ENCODE data around the gene TMEM259.

The TMEM259 gene

GRCh38 chr19:1020868-1021425 is at the start of gene TMEM259:
Gene TMEM259 (minus strand): TSS chr19:1021123. CDS start chr19:1020996, 127 bp downstream.
- DNase-seq (ENCODE audit: low read depth in 2 of 2): peak; percentile 93 to 97

DNA sequence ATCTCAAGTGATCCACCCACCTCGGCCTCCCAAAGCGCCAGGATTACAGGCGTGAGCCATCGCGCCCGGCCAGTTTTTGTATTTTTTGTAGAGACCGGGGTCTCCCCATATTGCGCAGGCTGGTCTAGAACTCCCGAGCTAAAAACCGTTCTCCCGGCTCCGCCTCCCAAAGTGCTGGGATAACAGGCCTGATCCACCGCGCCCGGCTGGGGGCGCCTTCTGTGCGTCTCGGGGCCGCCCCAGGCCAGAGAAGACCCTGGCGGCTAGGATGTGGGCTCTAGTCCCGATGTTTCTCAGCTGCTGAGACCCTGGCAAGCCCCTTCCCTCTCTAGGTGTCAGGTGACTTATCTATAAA is 49.6 kb upstream of the TMEM259 start:
- DNase-seq (ENCODE audit: low read depth in 2 of 2): no peak

DNA sequence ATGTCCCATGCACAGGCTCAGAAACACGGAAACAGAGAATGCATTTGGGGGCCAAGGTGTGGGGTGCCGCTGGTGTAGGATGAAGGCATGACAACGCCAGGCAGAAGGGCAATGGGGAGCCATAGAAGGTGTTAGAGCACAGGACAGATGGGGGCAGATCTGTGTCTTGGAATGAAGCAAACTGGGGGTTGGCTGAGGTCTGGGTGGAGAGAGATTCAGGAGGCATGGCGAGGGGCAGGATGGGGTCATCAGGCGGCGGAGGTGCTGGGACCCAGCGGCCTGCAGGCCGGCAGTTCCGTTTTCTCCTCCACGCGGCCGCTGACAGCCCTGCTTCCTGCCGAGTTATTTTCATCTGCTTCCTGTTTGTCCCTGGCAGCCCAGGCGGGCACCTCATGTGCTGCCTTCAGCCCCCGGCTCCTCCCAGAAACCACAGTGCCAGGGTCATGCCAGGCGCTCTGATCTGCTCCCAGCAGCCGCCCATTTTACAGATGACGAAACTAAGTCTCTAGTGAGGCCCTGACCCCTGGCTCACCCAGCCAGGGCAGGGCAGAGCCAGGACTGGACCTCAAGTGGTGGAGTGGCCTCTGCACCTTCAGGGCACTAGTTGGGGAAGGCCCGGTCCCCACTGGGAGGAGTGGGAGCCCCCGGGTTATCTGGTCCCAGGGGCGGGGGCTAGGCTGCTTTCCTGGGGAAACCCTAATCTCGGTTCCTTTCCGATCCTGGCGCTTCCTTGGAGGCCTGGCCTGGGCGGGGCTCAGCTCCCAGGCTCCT is 48.3 kb upstream of the TMEM259 start:
- DNase-seq (ENCODE audit: low read depth in 2 of 2): peak in 1 of 2 donors; percentile 48

GRCh38 chr19:1068009-1069001 is 47.4 kb upstream of the TMEM259 start:
- no peak for DNase-seq (ENCODE audit: low read depth in 2 of 2)

GRCh38 chr19:1067341-1067957 is 46.5 kb upstream of the TMEM259 start:
- DNase-seq (ENCODE audit: low read depth in 2 of 2): no peak

DNA sequence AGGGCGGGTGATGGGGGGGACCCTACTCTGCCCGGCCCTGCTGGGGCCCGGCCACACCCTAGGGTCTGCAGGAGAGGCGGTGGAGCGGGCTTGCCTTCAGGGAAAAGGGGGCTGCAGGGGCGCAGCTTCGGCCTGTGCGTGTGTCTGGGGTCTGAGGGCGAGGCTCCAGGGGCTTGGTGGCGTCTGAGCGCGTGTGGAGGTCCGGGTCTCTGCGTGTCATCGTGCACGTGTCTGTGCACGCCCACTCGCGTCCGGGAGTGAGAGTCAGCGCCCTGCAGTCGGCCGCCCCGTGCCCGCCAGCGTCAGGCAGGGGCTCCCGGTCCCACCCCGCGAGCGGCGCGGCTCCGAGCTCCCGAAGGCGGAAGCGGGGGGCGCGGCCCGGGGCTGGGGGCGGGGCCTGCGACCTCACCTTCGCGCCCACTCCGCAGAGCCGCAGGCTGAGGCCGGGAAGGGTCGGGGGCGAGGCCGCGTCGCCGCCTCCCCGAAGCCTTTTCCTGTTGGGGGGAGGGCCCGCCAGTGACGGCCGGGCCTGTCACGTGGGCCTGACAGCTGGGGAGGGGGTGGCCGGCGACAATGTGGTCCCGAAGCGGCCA is 45.9 kb upstream of the TMEM259 start, which contains the start of gene ARHGAP45:
TSS of gene ARHGAP45 (plus strand) at position 420 of the 593 bp plus-strand sequence. CDS start 239 bp downstream, outside the sequence.
- peak; percentile 58 for DNase-seq (ENCODE audit: low read depth in 2 of 2)

GRCh38 chr19:1066251-1066747 is 45.4 kb upstream of the TMEM259 start:
- no peak for DNase-seq (ENCODE audit: low read depth in 2 of 2)

GRCh38 chr19:1065606-1066109 is 44.7 kb upstream of the TMEM259 start:
- no peak for DNase-seq (ENCODE audit: low read depth in 2 of 2)

DNA sequence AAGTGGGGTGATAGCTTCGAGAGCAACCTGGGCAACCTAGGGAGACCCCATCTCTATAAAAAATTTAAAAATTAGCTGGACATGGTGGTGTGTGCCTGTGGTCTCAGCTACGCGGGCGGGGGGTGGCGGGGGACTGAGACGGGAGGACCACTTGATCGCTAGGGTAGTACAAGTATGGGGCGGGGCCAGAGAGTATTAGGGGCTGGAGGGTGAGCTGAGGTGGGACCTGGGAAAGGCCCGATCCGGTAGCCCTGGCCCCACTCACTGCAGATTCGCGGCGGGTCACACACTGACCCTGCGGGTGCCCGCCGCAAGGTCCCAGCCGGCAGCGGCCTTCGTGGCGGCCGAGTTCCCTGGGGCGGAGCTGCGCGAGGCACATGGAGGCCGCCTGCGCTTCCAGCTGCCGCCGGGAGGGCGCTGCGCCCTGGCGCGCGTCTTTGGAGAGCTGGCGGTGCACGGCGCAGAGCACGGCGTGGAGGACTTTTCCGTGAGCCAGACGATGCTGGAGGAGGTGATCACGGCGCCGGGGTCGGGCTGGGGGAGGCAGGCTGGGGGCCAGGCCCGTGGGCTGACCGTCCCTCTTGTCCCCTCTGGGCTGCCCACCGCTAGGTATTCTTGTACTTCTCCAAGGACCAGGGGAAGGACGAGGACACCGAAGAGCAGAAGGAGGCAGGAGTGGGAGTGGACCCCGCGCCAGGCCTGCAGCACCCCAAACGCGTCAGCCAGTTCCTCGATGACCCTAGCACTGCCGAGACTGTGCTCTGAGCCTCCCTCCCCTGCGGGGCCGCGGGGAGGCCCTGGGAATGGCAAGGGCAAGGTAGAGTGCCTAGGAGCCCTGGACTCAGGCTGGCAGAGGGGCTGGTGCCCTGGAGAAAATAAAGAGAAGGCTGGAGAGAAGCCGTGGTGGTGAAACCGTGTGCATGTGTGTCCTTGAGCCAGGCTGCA is 44.0 kb upstream of the TMEM259 start:
- DNase-seq (ENCODE audit: low read depth in 2 of 2): peak; percentile 42 to 49

DNA sequence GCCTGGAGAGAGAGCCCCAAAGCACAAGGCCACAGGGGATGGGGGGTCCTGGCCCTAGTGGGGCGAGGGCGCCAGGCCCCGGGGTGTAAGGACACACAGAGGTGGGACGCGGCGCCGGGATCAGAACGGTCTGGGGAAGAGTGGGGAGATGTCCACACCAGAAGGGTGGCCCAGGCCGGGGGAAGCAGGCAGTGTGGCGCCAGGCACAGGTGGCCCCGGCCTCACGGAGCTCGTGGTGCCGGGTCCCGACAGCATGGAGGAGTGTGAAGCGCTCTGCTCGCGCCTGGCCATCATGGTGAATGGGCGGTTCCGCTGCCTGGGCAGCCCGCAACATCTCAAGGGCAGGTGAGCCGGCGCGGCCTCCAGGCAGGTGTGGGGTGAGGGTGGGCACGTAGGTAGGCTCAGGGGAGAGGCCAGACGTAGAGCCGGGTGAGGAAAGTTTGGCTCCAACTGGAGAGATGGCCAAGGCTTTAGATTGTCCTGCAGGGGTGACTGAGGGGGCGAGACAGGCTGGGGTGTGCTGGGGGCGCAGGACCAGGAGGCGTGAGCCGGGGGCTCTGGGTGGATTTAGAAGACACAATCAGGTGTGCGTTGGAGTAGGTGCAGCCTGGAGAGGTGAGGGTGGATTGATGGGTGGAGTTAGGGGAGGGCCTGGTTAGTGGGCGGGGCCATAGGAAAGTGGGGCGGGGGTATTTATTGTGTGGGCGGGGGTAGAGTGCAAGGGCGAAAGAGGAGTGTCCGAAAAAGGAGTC is 43.2 kb upstream of the TMEM259 start:
- DNase-seq (ENCODE audit: low read depth in 2 of 2): no peak

- DNase-seq (ENCODE audit: low read depth in 2 of 2): no peak
Measured at GRCh38 chr19:1063030-1063908, 42.3 kb upstream of the TMEM259 start.

GRCh38 chr19:1062387-1063029 is 41.6 kb upstream of the TMEM259 start:
- no peak for DNase-seq (ENCODE audit: low read depth in 2 of 2)

DNA sequence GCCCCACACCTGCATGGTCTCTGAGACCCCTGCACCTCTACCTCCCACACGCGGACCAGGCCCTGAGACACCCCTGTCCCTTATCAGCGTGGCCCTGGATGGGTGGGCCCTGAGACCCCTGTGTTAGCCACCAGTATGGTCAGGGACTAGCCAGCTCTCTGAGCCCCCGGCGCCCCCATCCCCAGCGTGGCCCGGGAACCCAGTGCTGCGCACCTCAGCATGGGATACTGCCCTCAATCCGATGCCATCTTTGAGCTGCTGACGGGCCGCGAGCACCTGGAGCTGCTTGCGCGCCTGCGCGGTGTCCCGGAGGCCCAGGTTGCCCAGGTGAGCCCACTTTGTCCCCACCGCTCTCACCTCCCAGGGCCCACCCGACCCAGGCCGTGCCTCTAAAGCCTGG is 41.1 kb upstream of the TMEM259 start:
- no peak for DNase-seq (ENCODE audit: low read depth in 2 of 2)

DNA sequence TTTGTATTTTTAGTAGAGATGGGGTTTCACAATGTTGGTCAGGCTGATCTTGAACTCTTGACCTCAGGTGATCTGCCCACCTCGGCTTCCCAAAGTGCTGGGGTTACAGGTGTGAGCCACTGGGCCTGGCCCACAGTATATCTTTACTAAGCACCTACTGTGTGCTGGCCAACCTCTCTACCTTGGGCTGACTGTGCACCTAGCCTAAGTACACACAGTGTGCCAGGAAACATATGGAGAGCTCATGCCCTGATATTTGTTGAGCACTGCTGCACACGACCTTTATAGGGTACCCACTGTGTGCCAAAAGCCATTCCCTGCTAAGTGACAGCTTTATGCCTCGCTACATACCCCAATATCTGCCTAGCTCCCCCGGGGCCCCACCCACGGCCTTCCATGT is 39.8 kb upstream of the TMEM259 start:
- DNase-seq (ENCODE audit: low read depth in 2 of 2): no peak

- no peak for DNase-seq (ENCODE audit: low read depth in 2 of 2)
Measured at GRCh38 chr19:1058112-1058511, 37.2 kb upstream of the TMEM259 start.

GRCh38 chr19:1057176-1057855 is 36.4 kb upstream of the TMEM259 start:
- DNase-seq (ENCODE audit: low read depth in 2 of 2): no peak
